C4-2B (cell line): ENCODE measurements around the gene SLN.

Source experiments
- H3K27ac ChIP-seq: fragments of 450-650 bp; 2 replicates; pipeline ENCODE4 v1.5.1; 2017
- ZFX ChIP-seq: fragments of 450-650 bp; IDR thresholded peaks from 2 replicates; pipeline ENCODE4 v1.6.1; 2017
- TF ChIP-seq, protein P1 (sequence below): fragments of 450-650 bp; conservative IDR thresholded peaks from 2 replicates; pipeline ENCODE4 v1.5.1; 2017; ENCODE audit warnings: mild to moderate bottlenecking

Gene SLN

GRCh38 chr11:107705027-107705426, 6.8 kb downstream of the SLN start:
- TF ChIP-seq, protein P1, sequence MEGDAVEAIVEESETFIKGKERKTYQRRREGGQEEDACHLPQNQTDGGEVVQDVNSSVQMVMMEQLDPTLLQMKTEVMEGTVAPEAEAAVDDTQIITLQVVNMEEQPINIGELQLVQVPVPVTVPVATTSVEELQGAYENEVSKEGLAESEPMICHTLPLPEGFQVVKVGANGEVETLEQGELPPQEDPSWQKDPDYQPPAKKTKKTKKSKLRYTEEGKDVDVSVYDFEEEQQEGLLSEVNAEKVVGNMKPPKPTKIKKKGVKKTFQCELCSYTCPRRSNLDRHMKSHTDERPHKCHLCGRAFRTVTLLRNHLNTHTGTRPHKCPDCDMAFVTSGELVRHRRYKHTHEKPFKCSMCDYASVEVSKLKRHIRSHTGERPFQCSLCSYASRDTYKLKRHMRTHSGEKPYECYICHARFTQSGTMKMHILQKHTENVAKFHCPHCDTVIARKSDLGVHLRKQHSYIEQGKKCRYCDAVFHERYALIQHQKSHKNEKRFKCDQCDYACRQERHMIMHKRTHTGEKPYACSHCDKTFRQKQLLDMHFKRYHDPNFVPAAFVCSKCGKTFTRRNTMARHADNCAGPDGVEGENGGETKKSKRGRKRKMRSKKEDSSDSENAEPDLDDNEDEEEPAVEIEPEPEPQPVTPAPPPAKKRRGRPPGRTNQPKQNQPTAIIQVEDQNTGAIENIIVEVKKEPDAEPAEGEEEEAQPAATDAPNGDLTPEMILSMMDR = no peak
- TF ChIP-seq ZFX = no peak
- no peak overlapping the region for H3K27ac ChIP-seq

- TF ChIP-seq, protein P1 = no peak
- no peak for TF ChIP-seq ZFX
- no peak overlapping the region for H3K27ac ChIP-seq
Measured at GRCh38 chr11:107704451-107704850, 7.4 kb downstream of the SLN start.

- H3K27ac ChIP-seq = no peak overlapping the region
- TF ChIP-seq, protein P1 = no peak
- TF ChIP-seq ZFX = no peak
Measured at GRCh38 chr11:107702723-107703122, 9.1 kb downstream of the SLN start.

GRCh38 chr11:107702109-107702660, 9.7 kb downstream of the SLN start:
- TF ChIP-seq, protein P1 = no peak
- no peak for TF ChIP-seq ZFX
- no peak overlapping the region for H3K27ac ChIP-seq

DNA sequence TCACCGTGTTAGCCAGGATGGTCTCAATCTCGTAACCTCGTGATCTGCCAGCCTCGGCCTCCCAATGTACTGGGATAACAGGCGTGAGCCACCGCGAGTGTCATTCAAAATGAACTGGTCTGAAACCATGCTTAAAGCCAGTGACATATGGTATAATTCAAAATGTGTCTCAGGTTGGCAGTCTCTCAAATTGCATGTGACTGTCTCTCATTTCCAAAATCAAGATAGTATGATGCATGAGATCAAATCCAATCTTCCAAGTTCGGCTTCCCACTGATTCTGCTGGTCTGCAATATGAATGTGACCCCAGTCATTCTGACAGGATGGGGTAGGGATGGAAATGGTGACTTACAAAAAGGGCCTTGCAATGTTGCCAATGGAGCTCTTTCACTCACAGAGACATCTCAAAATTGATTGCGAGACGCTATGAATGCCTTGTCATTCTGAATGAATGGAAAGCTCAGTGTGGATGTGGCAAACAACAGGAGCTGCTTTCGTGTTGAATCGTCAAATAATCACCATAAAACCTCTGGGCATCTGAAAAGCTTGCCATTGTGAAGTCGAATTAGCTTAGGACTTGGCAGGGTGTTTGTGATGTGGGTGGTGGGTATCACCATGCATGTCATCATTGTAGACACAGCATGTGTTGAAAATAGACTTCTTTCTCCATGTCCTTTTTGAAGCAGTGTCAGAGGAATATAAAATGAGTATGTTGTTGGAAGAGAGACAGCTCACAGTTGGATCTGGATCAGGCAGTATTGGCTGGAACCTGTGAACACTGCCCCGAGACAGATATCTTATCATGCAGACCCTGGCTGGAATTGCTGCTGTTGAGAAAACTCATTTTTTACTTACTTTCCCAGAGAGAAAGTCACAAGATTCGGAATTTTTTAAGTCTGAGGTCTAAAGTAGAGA, 12.2 kb downstream of the SLN start:
- TF ChIP-seq, protein P1 = no peak
- no peak for TF ChIP-seq ZFX
- H3K27ac ChIP-seq = no peak overlapping the region

- no peak overlapping the region for H3K27ac ChIP-seq
- TF ChIP-seq ZFX = no peak
- TF ChIP-seq, protein P1 = no peak
Measured at GRCh38 chr11:107697291-107697690, 14.6 kb downstream of the SLN start.

DNA sequence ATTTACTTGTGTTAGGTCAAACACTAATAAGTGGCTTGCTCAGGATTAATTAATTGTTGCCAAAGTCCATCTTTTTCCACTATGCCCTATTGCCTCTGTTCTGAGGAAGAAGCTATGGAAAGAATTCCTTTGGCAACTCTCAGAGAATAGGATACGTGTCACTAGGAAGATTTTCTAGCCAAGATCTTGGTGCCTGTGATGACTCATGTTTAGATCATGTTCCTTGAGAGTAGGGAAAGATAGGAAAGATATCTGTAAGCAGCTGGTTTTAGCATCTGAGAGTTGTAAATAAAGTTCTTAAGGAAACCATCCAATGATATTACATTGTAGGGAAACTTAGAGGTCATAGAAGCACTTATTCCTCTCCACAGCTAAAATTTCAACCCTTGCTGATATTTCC, 15.7 kb downstream of the SLN start:
- no peak overlapping the region for H3K27ac ChIP-seq
- TF ChIP-seq ZFX = no peak
- TF ChIP-seq, protein P1 = no peak
